ENCODE results near the gene KIAA0825.

KIAA0825 gene

GRCh38 chr5:94649874-94650273, 31.5 kb upstream of the KIAA0825 start:
- TF ChIP-seq CTCF (IDR thresholded peaks at IDR 0.05; ENCODE audit: low read depth, low read length, missing control alignments): no peak

GRCh38 chr5:94646758-94647157, 28.4 kb upstream of the KIAA0825 start:
- no peak for DNase-seq (ENCODE audit: low read depth)
- in situ Hi-C loops (cut with HindIII; ENCODE audit: low sequenced_read_pairs): no loop called here
- TF ChIP-seq CTCF (IDR thresholded peaks at IDR 0.05; ENCODE audit: low read depth, low read length, missing control alignments): no peak

More at GRCh38 chr5:94649874-94650273, 31.5 kb upstream of the KIAA0825 start:
- DNase-seq (ENCODE audit: low read depth): no peak
- in situ Hi-C loops (cut with HindIII; ENCODE audit: low sequenced_read_pairs): no loop called here
- H3K4me3 ChIP-seq (ENCODE audit: low read depth, low read length): no peak overlapping the region

GRCh38 chr5:94645053-94645452, 26.6 kb upstream of the KIAA0825 start:
- H3K4me3 ChIP-seq (ENCODE audit: low read depth, low read length): no peak overlapping the region
- no peak for DNase-seq (ENCODE audit: low read depth)
- no peak for TF ChIP-seq CTCF (IDR thresholded peaks at IDR 0.05; ENCODE audit: low read depth, low read length, missing control alignments)
- in situ Hi-C loops (cut with HindIII; ENCODE audit: low sequenced_read_pairs): no loop called here

More at GRCh38 chr5:94646758-94647157, 28.4 kb upstream of the KIAA0825 start:
- no peak overlapping the region for H3K4me3 ChIP-seq (ENCODE audit: low read depth, low read length)

GRCh38 chr5:94640176-94640575, 21.8 kb upstream of the KIAA0825 start:
- DNase-seq (ENCODE audit: low read depth): no peak
- in situ Hi-C loops (cut with HindIII; ENCODE audit: low sequenced_read_pairs): no loop called here
- no peak overlapping the region for H3K4me3 ChIP-seq (ENCODE audit: low read depth, low read length)
- no peak for TF ChIP-seq CTCF (IDR thresholded peaks at IDR 0.05; ENCODE audit: low read depth, low read length, missing control alignments)

GRCh38 chr5:94632024-94632423, 13.6 kb upstream of the KIAA0825 start:
- no peak for TF ChIP-seq CTCF (IDR thresholded peaks at IDR 0.05; ENCODE audit: low read depth, low read length, missing control alignments)
- DNase-seq (ENCODE audit: low read depth): no peak
- H3K4me3 ChIP-seq (ENCODE audit: low read depth, low read length): no peak overlapping the region
- in situ Hi-C loops (cut with HindIII; ENCODE audit: low sequenced_read_pairs): no loop called here

GRCh38 chr5:94627191-94627590, 8.8 kb upstream of the KIAA0825 start:
- no peak overlapping the region for H3K4me3 ChIP-seq (ENCODE audit: low read depth, low read length)
- TF ChIP-seq CTCF (IDR thresholded peaks at IDR 0.05; ENCODE audit: low read depth, low read length, missing control alignments): no peak
- no peak for DNase-seq (ENCODE audit: low read depth)
- in situ Hi-C loops (cut with HindIII; ENCODE audit: low sequenced_read_pairs): no loop called here

- in situ Hi-C loops (cut with HindIII; ENCODE audit: low sequenced_read_pairs): no loop called here
- no peak for TF ChIP-seq CTCF (IDR thresholded peaks at IDR 0.05; ENCODE audit: low read depth, low read length, missing control alignments)
- H3K4me3 ChIP-seq (ENCODE audit: low read depth, low read length): no peak overlapping the region
- no peak for DNase-seq (ENCODE audit: low read depth)
These were observed 5.5 kb upstream of the KIAA0825 start for GRCh38 chr5:94623877-94624276.
